OCI-LY1 (cell line): Measurements from ENCODE around the gene CLEC4D.
"Not testable (repeated sequence)": the region's sequence is repeated elsewhere in the genome, so short reads cannot be mapped to it uniquely, and the experiment has no call there.

Source experiments
- H2AFZ ChIP-seq: fragments of 200-600 bp; sonication (generic), shearing (Covaris generic); 2 replicates; pipeline ENCODE4 v1.6.0; 2014; ENCODE audit warnings: antibody characterized with exemption, mild to moderate bottlenecking, low read length
- H3F3A ChIP-seq: fragments of 200-600 bp; sonication (generic), shearing (Covaris generic); 2 replicates; pipeline ENCODE4 v1.6.0; 2014; ENCODE audit warnings: mild to moderate bottlenecking, antibody characterized with exemption, low read length, moderate library complexity; ENCODE audit not compliant: insufficient read depth
- H3K27ac ChIP-seq: fragments of 200-600 bp; sonication (generic); 2 replicates; pipeline ENCODE4 v1.5.1; 2014; ENCODE audit warnings: low read length, mixed run types, mild to moderate bottlenecking, low read depth; ENCODE audit not compliant: poor library complexity, severe bottlenecking
- H3K27me3 ChIP-seq: fragments of 200-600 bp; sonication (generic); 2 replicates; pipeline ENCODE4 v1.6.0; 2014; ENCODE audit warnings: antibody characterized with exemption, mild to moderate bottlenecking, low read length, moderate library complexity; ENCODE audit not compliant: insufficient read depth
- H3K36me3 ChIP-seq: fragments of 200-600 bp; sonication (generic); 2 replicates; pipeline ENCODE4 v1.6.1; 2014; ENCODE audit warnings: mild to moderate bottlenecking, antibody characterized with exemption, low read length, moderate library complexity, mixed read lengths; ENCODE audit not compliant: insufficient read depth
- H3K4me1 ChIP-seq: fragments of 200-600 bp; sonication (generic); 2 replicates; pipeline ENCODE4 v1.5.1; 2014; ENCODE audit warnings: mild to moderate bottlenecking, low read length, moderate library complexity; ENCODE audit not compliant: insufficient read depth, severe bottlenecking
- H3K4me2 ChIP-seq: fragments of 200-600 bp; sonication (generic), shearing (Covaris generic); 2 replicates; pipeline ENCODE4 v1.6.1; 2014; ENCODE audit warnings: low read length
- H3K4me3 ChIP-seq: fragments of 200-600 bp; sonication (generic); 2 replicates; pipeline ENCODE4 v1.5.1; 2014; ENCODE audit warnings: low read length, low read depth, mild to moderate bottlenecking, mixed read lengths; ENCODE audit not compliant: poor library complexity, severe bottlenecking
- H3K79me2 ChIP-seq: fragments of 200-600 bp; shearing (Covaris generic); 2 replicates; pipeline ENCODE4 v1.6.1; 2016; ENCODE audit warnings: mixed run types, low read length, mixed read lengths; ENCODE audit not compliant: insufficient read depth
- H3K9ac ChIP-seq: fragments of 200-600 bp; sonication (generic), shearing (Covaris generic); 2 replicates; pipeline ENCODE4 v1.6.1; 2014; ENCODE audit warnings: mild to moderate bottlenecking, low read length, mixed read lengths
- H3K9me2 ChIP-seq: fragments of 200-600 bp; sonication (generic), shearing (Covaris generic); 2 replicates; pipeline ENCODE4 v1.6.1; 2014; ENCODE audit warnings: low read depth, mild to moderate bottlenecking, low read length, mixed read lengths
- H3K9me3 ChIP-seq: fragments of 200-600 bp; shearing (Covaris generic); 2 replicates; pipeline ENCODE4 v1.6.1; 2014; ENCODE audit warnings: low read length, mixed read lengths
- H4K20me1 ChIP-seq: fragments of 200-600 bp; sonication (generic), shearing (Covaris generic); 2 replicates; pipeline ENCODE4 v1.6.0; 2016; ENCODE audit warnings: mild to moderate bottlenecking, low read length; ENCODE audit not compliant: insufficient read depth
- CTCF ChIP-seq: fragments of 200-600 bp; sonication (generic), shearing (Covaris generic); IDR thresholded peaks from 2 replicates; pipeline ENCODE4 v1.5.1; 2017; ENCODE audit warnings: mild to moderate bottlenecking, antibody characterized with exemption, low read length, moderate library complexity, mixed read lengths
- EZH2 ChIP-seq: fragments of 200-600 bp; sonication (generic), shearing (Covaris generic); IDR thresholded peaks from 2 replicates; pipeline ENCODE4 v1.8.0; 2017; ENCODE audit warnings: borderline replicate concordance, mixed run types, mild to moderate bottlenecking, antibody characterized with exemption, low read length, moderate library complexity, mixed read lengths

CLEC4D gene

GRCh38 chr12:8564656-8565055, 51.4 kb downstream of the CLEC4D start:
- H3K9me2 ChIP-seq, result no peaks in the 10 kb centered on the region
- no peaks in the 10 kb centered on the region; the same call in 1 of the 2 replicates for H3K36me3 ChIP-seq
- H3F3A ChIP-seq, result no peaks in the 10 kb centered on the region
- no peaks in the 10 kb centered on the region for H4K20me1 ChIP-seq
- no peaks in the 10 kb centered on the region for H3K4me1 ChIP-seq
- H3K9me3 ChIP-seq, result peaks cover 19% of the 10 kb centered on the region
- H3K79me2 ChIP-seq, result no peaks in the 10 kb centered on the region
- no peak overlapping the region for H3K9ac ChIP-seq
- no peak overlapping the region for H3K4me3 ChIP-seq
- TF ChIP-seq CTCF, result no peak
- no peak for TF ChIP-seq EZH2
- H3K27me3 ChIP-seq, result no peaks in the 10 kb centered on the region
- no peak overlapping the region for H2AFZ ChIP-seq
- no peak overlapping the region for H3K27ac ChIP-seq
- no peak overlapping the region for H3K4me2 ChIP-seq

DNA sequence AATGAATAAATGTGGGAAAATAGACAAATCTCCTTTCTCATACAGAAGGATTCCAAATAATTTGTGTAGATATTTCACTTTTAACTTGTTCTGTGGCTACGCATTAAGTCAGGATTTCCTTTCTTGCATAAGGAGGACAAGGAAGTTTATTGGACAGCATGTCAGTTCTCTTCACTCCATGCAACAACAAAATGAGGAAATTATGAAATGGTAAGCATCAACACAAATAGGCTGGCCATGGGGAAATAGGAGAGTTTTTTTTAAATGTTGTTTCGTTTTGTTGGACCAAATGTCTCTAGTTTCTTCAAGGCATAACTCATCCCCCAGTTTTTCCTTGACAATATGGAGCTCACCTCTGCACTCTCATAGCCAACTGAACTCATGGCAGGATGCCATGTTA, 52.7 kb downstream of the CLEC4D start:
- H3F3A ChIP-seq, H3K4me2 ChIP-seq, H3K79me2 ChIP-seq, H4K20me1 ChIP-seq, H3K4me3 ChIP-seq, H3K27ac ChIP-seq, H3K27me3 ChIP-seq, H3K9ac ChIP-seq, H2AFZ ChIP-seq, H3K4me1 ChIP-seq, H3K9me2 ChIP-seq, H3K36me3 ChIP-seq: not testable (repeated sequence)
- H3K9me3 ChIP-seq, result peaks cover 19% of the 10 kb centered on the region

DNA sequence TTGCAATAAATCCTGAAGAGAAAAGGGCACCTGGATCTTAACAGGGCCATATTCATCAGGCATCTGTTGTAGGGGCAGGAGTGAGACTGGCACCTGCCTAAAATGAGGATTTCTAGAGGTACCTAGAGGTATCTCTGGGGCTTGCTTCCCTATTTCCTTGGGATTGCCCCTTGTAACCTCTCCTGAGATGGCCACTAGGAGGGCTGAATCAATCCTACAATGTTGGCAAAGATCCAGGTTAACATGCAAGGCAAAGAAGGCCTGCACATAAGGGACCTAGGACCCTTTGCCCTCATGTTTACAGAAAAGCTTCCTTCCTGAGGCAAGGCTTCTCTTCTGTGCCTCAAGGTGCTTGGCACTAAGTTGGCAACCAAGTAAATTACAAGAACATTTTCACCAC, 53.2 kb downstream of the CLEC4D start:
- Histone ChIP-seq H3K4me1 (no peaks in the 10 kb centered on the region), H3K79me2 (no peaks in the 10 kb centered on the region), H3K4me2 (no peak overlapping the region), H3K9me3 (peaks cover 19% of the 10 kb centered on the region), H3K9me2 (no peaks in the 10 kb centered on the region), H3K27ac (no peak overlapping the region), H4K20me1 (no peaks in the 10 kb centered on the region), H3F3A (no peaks in the 10 kb centered on the region), H3K27me3 (no peaks in the 10 kb centered on the region), H2AFZ (no peak overlapping the region), H3K9ac (no peak overlapping the region), H3K36me3 (no peaks in the 10 kb centered on the region; the same call in 1 of the 2 replicates), H3K4me3 (no peak overlapping the region)
- TF ChIP-seq CTCF (no peak), EZH2 (no peak)
